ENCODE results near the gene IL22RA1.

GRCh38 chr1:24185076-24185475 lies 42.1 kb upstream of the IL22RA1 start:
- no peak for TF ChIP-seq EZH2 (IDR thresholded peaks at IDR 0.05; ENCODE audit: insufficient read depth, poor library complexity, severe bottlenecking)
- TF ChIP-seq EZH2phosphoT487 (IDR thresholded peaks at IDR 0.05; ENCODE audit: insufficient read depth, low read depth), result no peak
